Measurements from ENCODE around the gene LEF1.

Gene LEF1

DNA sequence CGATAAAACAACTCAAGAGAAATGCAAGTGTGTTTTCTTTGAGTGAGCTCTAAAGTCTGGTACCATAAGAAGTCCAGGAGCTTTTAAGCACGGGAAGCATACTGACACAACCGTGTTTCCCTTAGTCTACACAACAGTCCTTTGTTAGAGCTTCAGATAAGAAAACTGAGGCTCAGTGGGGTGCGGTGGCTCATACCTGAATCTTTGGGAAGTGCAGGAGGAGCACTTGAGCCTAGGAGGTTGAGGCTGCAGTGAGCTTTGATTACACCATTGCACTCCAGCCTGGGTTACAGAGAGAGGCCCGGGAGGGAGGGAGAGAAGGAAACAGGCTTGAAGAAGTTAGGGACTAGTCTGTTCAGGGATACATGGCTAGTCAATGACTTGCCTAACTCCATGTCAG lies 21.9 kb downstream of the LEF1 start:
- DNase-seq, result no peak

DNA sequence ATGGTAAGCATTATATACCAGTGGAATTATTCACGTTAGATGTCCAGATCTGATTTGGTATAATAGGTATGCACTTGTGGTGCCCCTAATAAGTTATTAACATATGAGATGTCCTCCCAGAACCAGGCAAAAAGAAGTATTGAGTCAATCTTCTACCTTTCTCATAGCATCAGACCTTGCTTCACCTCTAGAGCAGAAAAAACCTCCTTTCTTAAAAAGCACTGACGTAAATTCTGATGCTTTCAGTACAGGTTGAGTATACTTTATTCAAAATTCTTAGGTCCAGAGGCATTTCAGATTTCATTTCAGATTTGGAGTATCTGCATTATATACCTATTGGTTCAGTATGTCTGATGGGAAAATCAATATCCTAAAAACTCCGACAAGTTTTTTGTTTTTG lies 22.4 kb downstream of the LEF1 start:
- DNase-seq, result no peak

GRCh38 chr4:108144451-108144850 lies 24.3 kb downstream of the LEF1 start:
- DNase-seq, result no peak

GRCh38 chr4:108143515-108143914 lies 25.2 kb downstream of the LEF1 start:
- DNase-seq, result no peak

DNA sequence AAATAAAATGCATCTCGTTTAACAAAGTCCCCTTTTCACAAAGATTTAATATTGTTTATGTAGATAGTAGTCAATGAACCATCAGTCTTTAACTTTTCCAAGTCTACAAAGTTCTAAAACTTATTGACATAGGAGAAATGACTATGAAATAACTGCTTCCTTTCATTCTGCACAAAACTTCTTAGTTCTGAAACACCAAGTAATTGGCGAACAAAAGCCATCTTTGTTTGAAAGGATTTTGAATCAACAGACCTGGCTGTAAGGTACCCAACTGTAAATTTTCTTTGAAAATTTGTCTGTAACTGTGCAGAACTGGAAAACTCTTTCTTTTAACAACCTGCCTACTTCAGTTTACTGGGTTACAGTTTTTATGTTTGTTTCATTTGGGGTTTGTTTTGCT lies 25.9 kb downstream of the LEF1 start:
- no peak for DNase-seq

DNA sequence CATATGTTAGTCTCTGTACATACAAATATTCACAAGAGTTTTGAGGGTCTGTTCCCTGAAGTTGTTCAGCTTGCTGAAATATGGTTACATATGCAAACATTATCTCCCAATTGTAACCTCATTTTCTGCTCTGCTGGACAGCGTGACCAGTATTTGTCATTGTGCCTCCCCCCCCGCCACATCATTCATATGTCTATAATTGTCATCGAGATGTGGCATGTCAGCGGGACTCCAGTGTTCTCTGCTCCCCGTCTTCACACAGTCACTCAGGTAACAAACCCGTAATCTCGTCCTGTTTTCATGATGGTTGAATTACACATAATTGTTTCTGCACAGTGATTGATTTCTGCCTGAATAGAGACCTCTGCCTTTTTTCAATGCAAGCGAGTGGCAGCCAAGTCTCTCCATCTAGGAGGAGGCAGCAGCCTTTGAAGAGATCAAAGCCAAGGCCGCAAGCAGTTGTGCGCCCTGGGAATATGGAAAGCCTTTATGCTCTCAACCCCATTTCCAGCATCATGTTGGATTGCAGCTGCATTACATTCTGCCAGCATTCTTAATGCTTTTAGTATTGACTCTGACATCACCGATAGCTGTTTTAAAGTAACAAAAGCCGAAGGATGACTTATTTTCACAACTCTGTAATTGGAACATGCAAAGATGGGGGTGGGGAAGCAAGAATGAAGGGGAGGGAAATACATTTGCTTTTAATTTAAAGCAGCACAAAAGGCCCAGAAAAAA lies 27.4 kb downstream of the LEF1 start:
- no peak for DNase-seq

- no peak for DNase-seq
These were observed 28.4 kb downstream of the LEF1 start for GRCh38 chr4:108140328-108140727.

DNA sequence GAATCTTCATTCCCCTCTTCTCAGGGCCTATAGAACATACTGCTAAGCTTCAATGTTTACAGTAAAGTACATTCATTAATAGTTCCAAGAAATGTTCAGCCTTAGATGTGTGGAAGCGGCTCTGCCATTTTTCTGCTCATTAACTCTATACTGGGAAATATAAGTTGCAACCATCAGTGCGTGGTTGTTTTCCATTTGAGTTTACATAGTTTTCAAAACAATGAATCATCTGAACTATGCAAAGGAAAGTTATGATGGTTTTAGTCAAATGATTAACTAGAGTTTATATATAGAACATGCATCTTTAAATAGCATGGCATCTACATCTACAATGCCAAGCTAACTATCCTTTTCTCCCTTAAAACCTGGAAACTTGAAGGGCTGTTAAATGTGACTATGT lies 29.6 kb downstream of the LEF1 start:
- DNase-seq, result no peak

DNA sequence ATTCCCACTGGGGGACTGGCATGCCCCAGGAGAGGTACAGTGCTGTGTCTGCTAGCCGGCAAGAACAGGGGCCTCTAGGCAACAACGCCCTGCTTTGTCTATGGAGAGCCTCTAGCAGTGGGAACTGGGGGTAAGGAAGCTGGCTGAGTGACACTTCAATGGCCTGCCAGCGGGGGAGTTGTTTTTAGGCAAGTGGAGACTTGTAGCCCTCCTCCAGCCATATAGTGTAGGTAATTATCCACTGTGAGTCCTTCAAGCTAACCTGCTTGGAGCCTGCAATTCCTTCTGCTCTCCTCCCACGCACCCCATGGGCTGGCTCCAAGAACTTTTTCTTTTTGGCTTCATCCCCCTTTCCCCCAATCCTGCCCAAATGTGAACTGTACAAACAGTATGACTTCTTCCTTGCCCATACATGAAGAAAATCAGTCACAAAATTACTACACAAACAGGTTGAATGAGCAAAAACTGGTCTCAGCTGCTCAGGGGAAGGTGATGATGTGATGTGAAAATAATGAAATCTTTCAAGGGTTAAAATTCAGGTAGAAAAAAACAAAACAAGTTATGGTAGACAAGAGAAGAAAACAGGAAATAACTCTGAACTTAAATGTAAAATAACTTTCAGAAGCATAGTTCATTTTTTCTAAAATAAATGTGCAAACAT lies 33.1 kb downstream of the LEF1 start:
- peak in 1 of 2 experiments; percentile 7 for DNase-seq

DNA sequence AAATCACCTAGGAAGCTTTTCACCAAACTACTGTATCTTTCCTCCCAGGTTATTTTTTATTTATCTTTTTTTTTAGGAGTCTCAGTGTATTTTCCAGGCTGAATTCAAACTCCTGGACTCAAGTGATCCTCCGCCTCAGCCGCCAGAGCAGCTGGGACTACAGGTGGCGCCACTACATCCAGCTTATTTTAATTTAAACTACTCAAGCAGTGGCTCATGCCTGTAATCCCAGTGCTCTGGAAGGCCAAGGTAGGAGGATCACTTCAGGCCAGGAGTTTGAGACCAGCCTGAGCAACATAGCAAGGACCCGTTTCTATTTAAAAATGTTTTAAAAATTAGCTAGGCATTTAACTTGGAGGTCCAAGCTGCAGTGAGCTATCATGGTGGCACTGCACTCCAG lies 37.8 kb downstream of the LEF1 start:
- DNase-seq, result peak in 1 of 2 experiments; percentile 1

- DNase-seq, result no peak
These were observed 39.5 kb downstream of the LEF1 start for GRCh38 chr4:108129196-108129595.

GRCh38 chr4:108126806-108127205 lies 41.9 kb downstream of the LEF1 start:
- no peak for DNase-seq

GRCh38 chr4:108120789-108121188 lies 47.9 kb downstream of the LEF1 start:
- no peak for DNase-seq

GRCh38 chr4:108119199-108119800 lies 49.4 kb downstream of the LEF1 start:
- DNase-seq, result no peak

GRCh38 chr4:108118505-108118904 lies 50.2 kb downstream of the LEF1 start:
- no peak for DNase-seq

- DNase-seq, result no peak
These were observed 51.1 kb downstream of the LEF1 start for GRCh38 chr4:108117418-108118182.

DNA sequence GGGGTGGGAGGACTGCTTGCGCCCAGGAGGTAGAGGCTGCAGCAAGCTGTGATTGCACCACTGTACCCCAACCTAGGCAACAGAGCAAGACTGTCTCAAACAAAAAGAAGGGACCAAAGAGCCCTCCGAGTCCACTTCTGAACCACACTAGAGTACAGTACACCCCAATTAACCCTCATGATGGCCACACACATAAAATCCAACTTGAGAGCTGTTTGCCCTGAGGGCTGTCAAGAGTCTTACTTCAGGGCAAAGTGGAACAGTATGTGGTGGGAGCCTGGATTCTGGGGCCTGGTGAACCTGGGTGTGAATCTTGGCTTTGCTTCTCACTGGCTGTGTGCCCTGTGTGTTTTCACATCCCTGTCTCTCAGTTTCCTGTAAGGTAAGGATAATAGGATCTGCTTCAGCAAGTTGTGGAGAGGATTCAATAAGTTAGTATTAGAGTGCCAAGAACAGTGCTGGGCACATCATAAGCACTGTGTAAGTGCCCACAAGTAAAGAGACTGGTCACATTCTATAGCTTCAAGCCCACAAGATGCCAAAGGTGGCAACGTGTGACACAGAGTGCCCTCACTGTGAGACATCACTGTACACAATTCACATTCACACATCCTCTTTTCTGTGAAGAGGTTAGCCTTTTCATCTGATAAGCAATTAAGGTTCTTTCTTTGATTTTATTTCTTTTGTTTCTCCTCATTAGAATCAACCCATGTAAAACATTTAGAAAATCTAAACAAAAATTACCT lies 52.1 kb downstream of the LEF1 start:
- no peak for DNase-seq

DNA sequence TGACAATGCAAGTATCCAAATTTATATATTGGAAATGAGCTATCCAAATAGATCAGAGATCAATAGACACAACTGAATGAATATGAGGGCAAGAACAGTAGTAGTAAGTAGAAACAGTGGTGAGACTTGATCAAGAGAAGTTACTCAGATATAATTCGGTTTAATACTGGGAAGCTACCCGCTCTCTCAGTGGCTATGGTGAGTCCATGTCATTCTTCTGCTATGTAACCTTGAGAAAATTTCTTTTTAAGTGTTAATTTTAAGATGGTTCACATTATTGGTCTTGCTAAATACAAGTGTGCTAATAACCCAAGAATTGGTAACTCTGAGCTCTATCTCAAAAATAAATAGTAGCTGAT lies 53.6 kb downstream of the LEF1 start:
- DNase-seq, result no peak

GRCh38 chr4:108114503-108114902 lies 54.2 kb downstream of the LEF1 start:
- DNase-seq, result peak; percentile 2 to 62

DNA sequence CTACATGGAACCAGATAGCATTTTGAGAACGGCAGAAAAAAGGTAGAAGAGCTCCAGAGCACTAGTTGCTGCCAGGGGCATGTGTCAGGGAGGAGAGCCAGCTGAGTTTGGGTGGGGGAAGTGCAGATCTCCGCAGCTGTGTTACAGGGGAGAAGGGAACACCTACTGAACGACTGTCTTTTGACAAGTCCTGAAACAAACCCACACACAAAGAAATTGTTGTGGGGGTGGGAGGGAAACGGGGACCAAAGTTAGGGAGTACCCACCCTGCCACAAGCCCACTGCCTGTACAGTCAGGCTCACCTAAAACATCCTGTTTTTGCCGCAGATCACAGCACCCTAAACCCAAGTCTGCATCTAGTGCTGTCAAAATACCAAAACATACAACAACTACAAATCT lies 55.5 kb downstream of the LEF1 start:
- no peak for DNase-seq

DNA sequence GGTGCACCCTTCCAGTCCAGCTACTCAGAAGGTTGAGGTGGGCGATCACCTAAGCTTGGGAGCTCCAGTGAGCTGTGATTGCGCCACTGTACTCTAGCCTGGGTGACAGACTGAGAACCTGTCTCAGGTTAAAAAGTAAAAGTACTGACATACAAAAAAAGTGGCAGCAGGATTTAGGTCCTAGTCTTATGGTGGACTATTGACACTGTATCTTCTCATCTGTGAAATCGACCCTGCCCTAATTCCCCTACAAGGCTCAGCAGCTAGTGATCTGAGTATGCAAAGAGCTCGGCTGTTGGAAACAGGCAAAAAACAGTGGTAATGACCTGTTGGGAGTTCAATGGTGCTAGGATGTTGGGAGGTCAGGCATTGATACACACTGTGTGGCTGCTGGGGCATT lies 57.0 kb downstream of the LEF1 start:
- DNase-seq, result no peak

DNA sequence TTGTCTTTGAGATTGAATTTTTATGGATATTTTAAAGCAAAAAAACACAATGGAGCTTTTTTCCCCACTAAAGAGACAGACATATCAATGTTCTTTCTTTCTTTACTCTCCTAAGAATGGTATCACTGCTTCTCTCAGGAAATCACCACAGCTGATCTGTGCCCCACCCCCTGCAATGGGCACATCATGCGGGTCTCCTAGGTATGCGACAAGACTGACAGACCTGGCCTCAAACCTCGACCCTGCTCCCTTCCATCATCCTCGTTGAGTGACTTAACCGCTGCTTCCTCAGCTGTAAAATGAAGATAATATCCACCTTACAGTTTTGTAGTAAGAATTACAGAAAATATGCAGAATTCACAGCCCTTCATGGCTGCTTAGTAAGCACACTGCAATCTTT lies 58.3 kb downstream of the LEF1 start:
- DNase-seq, result no peak

DNA sequence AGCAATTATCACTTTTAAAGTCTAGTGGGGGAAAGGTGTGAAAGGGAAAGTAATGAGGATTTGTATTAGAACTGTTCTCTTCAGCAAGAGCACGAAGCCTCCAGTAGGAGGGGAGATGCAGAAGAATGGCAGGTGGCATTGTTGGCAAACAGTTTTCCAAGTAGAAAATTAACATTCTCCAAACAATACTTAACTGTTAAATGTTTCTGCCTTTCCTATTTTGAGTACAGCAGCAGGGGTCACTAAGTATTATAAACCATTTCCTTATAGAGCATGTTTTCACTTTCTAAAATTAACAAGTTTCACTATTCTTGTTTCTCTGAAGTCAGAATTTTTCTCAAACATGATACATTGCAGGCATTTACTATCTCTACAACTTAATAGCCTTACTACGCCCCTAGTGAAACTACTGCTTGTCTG lies 58.7 kb downstream of the LEF1 start:
- no peak for DNase-seq

Data from NCI-H524 (cell line).